ENCODE results near the gene PYDC1.
"Not testable (repeated sequence)": the region's sequence is repeated elsewhere in the genome, so short reads cannot be mapped to it uniquely, and the experiment has no call there.

The PYDC1 gene

GRCh38 chr16:31221357-31222160 lies 4.6 kb upstream of the PYDC1 start:
- no peak for DNase-seq

GRCh38 chr16:31219154-31219741 lies 2.3 kb upstream of the PYDC1 start:
- no peak for DNase-seq

- no peak for DNase-seq
These were observed 198 bp upstream of the PYDC1 start for GRCh38 chr16:31217136-31217530.

- DNase-seq: peak in 2 of 3 experiments; percentile 56 to 65
These were observed 1.4 kb downstream of the PYDC1 start for GRCh38 chr16:31215287-31216162.

GRCh38 chr16:31214708-31215286 lies 2.1 kb downstream of the PYDC1 start:
- peak in 2 of 3 experiments; percentile 56 to 66 for DNase-seq

- DNase-seq: no peak
These were observed 2.8 kb downstream of the PYDC1 start, which contains the start of gene TRIM72 for GRCh38 chr16:31213877-31214707. Gene TRIM72 (plus strand): TSS chr16:31214119. CDS start chr16:31214739, 620 bp downstream.

GRCh38 chr16:31213342-31213741 lies 3.6 kb downstream of the PYDC1 start:
- no peak for DNase-seq

GRCh38 chr16:31206776-31207175 lies 10.2 kb downstream of the PYDC1 start:
- no peak for DNase-seq

- DNase-seq: no peak
These were observed 11.9 kb downstream of the PYDC1 start for GRCh38 chr16:31204871-31205666.

- DNase-seq: no peak
These were observed 14.2 kb downstream of the PYDC1 start, which contains the start of gene PYCARD for GRCh38 chr16:31202414-31203375. Gene PYCARD (minus strand): TSS chr16:31202760. CDS start chr16:31202690, 70 bp downstream.

GRCh38 chr16:31201582-31202413 lies 15.1 kb downstream of the PYDC1 start:
- no peak for DNase-seq

GRCh38 chr16:31200821-31201568 lies 15.9 kb downstream of the PYDC1 start:
- DNase-seq: no peak

GRCh38 chr16:31200111-31200510 lies 16.8 kb downstream of the PYDC1 start:
- not testable (repeated sequence) for DNase-seq

- DNase-seq: no peak
These were observed 17.4 kb downstream of the PYDC1 start for GRCh38 chr16:31199430-31200041.

- DNase-seq: no peak
These were observed 18.6 kb downstream of the PYDC1 start for GRCh38 chr16:31198207-31198882.

GRCh38 chr16:31196324-31197088 lies 20.4 kb downstream of the PYDC1 start:
- no peak for DNase-seq

Data from NCI-H1417 (cell line).